GM18505 (cell line): ENCODE results near the gene TNFRSF12A.

Experiments used
- ATAC-seq: cut with Tn5 transposase; IDR thresholded peaks from one replicate; pipeline ENCODE4 v1.9.1; 2021; ENCODE audit not compliant: unreplicated experiment
- POLR2A ChIP-seq: IDR thresholded peaks from 4 replicates; pipeline ENCODE4 v1.6.1; 2011; ENCODE audit warnings: borderline replicate concordance; ENCODE audit not compliant: insufficient read depth, insufficient read length; ENCODE audit errors: extremely low read depth

Gene TNFRSF12A

GRCh38 chr16:3009568-3010390, 10.4 kb upstream of the TNFRSF12A start:
- no peak for ATAC-seq

GRCh38 chr16:3010510-3010909, 9.7 kb upstream of the TNFRSF12A start:
- ATAC-seq: no peak
- TF ChIP-seq POLR2A: no peak

More at GRCh38 chr16:3009568-3010390, 10.4 kb upstream of the TNFRSF12A start:
- no peak for TF ChIP-seq POLR2A

GRCh38 chr16:3012246-3012645, 7.9 kb upstream of the TNFRSF12A start:
- no peak for TF ChIP-seq POLR2A
- ATAC-seq: no peak

- no peak for ATAC-seq
Observed at GRCh38 chr16:3012828-3013420, 7.2 kb upstream of the TNFRSF12A start, which contains the start of gene CLDN9. Gene CLDN9 (plus strand): TSS chr16:3012923. CDS start chr16:3013363, 440 bp downstream.

GRCh38 chr16:3013491-3013951, 6.6 kb upstream of the TNFRSF12A start:
- ATAC-seq: no peak
- TF ChIP-seq POLR2A: no peak

More at GRCh38 chr16:3012828-3013420, 7.2 kb upstream of the TNFRSF12A start, which contains the start of gene CLDN9:
- no peak for TF ChIP-seq POLR2A

GRCh38 chr16:3013998-3014690, 6.0 kb upstream of the TNFRSF12A start:
- ATAC-seq: no peak
- TF ChIP-seq POLR2A: no peak

GRCh38 chr16:3014971-3015370, 5.2 kb upstream of the TNFRSF12A start:
- TF ChIP-seq POLR2A: no peak
- ATAC-seq: no peak

DNA sequence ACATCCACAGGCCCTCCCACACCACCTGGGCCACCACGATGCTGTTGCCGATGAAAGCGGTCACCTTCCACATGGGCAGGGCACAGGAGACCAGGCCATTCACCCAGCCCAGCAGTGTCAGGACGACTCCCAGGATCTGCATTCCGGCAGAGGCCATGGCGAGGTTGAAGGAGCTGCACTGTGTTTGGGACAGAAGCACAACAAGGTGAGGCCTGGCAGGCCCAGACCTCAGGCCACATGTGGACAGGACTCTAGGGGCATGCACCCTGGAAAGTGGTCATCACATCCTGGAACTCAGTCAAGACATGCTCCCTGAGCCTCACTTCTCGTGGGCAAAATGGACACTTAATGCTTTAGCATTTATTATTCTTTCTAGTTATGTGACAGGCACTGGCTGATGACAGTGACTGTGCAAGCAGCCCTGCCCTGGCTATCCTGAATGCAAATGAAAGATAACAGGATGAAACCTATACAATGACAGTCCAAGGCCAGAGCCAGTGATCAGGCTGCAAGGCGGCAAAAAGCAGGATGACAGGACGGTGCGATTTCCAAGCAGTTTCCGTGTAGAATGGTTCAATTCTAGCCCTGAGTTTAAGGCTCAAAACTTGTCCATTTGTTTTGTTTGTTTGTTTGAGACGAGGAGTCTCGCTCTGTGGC, 4.2 kb upstream of the TNFRSF12A start:
- ATAC-seq: no peak
- TF ChIP-seq POLR2A: no peak

DNA sequence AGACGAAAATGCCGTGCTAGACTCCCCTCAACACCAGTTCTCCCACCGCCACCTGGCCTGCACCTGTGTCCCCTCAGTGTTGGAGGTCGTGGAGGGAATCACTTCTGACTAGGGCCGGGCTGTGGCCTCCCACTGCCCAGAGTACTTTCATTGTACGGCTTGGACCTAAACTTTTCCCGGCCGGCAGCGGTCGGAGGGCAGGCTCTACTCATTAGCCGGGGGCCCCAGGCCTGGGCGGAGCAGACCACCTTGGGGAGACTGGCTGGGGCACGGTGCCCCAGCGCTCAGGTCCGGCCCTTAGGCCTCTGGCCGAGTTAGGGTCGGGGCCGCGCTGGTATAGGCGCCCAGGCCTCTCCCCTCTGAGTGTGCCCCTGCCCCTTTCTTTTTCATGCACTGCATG, 2.8 kb upstream of the TNFRSF12A start:
- no peak for ATAC-seq

GRCh38 chr16:3017794-3018506, 2.2 kb upstream of the TNFRSF12A start, which contains the start of gene CLDN6:
Gene CLDN6 (minus strand): TSS chr16:3018183. CDS start chr16:3016021, 2,162 bp downstream.
- TF ChIP-seq POLR2A: no peak
- no peak for ATAC-seq

More for the DNA sequence above, 2.8 kb upstream of the TNFRSF12A start:
- TF ChIP-seq POLR2A: no peak

DNA sequence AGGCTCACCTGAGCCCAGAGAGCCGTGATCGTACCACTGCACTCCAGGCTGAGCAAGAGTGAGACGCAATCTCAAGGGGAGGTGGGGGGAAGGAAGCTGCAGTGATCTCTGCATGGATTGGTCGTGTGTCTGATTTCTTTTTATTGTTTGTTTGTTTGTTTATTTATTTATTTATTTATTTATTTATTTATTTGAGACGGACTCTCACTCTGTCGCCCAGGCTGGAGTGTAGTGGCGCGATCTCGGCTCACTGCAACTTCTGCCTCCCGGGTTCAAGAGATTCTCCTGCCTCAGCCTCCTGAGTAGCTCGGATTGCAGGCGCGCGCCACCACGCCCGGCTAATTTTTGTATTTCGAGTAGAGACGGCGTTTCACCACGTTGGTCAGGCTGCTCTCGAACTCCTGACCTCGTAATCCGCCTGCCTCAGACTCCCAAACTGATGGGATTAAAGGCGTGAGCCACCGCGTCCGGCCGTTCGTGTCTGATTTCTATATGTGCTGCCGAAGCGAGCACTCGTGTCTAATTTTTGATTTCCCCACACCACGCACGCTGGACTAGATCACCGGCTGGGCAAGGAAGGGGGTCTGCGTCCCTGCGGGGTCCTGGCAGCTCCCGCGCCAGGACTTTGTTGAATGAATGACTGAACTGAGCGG, 448 bp upstream of the TNFRSF12A start:
- TF ChIP-seq POLR2A: no peak
- ATAC-seq: no peak
